Measurements from ENCODE around the gene PRR19.

DNA sequence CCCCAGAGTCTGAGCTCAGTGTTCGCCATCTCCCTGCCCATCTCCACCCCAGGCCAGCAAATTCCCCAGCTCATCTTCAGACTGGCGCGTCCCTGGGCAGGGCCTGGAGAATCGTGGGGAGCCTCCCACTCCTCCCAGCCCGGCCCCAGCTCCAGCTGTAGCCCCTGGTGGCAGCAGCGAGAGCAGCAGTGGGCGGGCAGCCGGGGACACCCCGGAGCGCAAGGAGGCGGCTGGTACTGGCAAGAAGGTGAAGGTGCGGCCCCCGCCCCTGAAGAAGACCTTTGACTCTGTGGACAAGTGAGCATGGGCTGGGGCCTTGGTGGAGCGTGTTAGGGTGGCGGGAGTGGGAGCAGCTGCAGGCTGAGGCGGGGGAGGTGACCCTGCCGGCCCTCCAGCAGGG is 8.4 kb upstream of the PRR19 start:
- TF ChIP-seq YY1 (IDR thresholded peaks at IDR 0.05; ENCODE audit: insufficient read depth, insufficient read length): no peak
- TF ChIP-seq SUZ12 (IDR thresholded peaks at IDR 0.05; ENCODE audit: extremely low read depth, insufficient read depth, insufficient read length): no peak
